Measurements from ENCODE around the gene SNX14.

SNX14 gene

GRCh38 chr6:85551264-85551663, 42.4 kb downstream of the SNX14 start:
- no peaks in the 10 kb centered on the region for H3K4me1 ChIP-seq (ENCODE audit: control insufficient read depth, insufficient read depth, low read length)
- POLR2A ChIA-PET: no interaction called here
- no peaks in the 10 kb centered on the region for H3K9me3 ChIP-seq (ENCODE audit: control insufficient read depth, insufficient read depth, low read depth, low read length)
- no peak overlapping the region for H3K4me3 ChIP-seq (ENCODE audit: low read depth, low read length)
- TF ChIP-seq AEBP2 (tag by site-specific recombination; IDR thresholded peaks at IDR 0.05; ENCODE audit: borderline replicate concordance): no peak
- no peak for TF ChIP-seq KLF9 (tag by site-specific recombination; IDR thresholded peaks at IDR 0.05; ENCODE audit: low read depth)
- no peak for TF ChIP-seq ZNF670 (tag by site-specific recombination; IDR thresholded peaks at IDR 0.05; ENCODE audit: low read depth)
- TF ChIP-seq ZNF571 (tag by site-specific recombination; IDR thresholded peaks at IDR 0.05): no peak
- TF ChIP-seq ZNF629 (tag by site-specific recombination; IDR thresholded peaks at IDR 0.05): no peak
- TF ChIP-seq ZNF600 (tag by site-specific recombination; IDR thresholded peaks at IDR 0.05): no peak
- no peak for TF ChIP-seq HOXA7 (CRISPR knock-in tag; IDR thresholded peaks at IDR 0.05; ENCODE audit: borderline replicate concordance)
- H3K36me3 ChIP-seq (ENCODE audit: control insufficient read depth in 2 of 2, insufficient read depth in 1 of 2, low read length in 2 of 2): peaks cover 9 to 40% of the 10 kb centered on the region in 2 experiments; a peak in 2 of 3 replicates
- CTCF ChIA-PET: interaction anchor here (0.9 to 1.6 kb wide), 2 partner anchors 15 to 126 kb away, joined by 3 to 7 read pairs; no protein-coding TSS in a partner anchor
- H3K27ac ChIP-seq (ENCODE audit: extremely low read depth, low read depth, low read length): no peak overlapping the region

GRCh38 chr6:85547719-85548118, 45.9 kb downstream of the SNX14 start:
- Histone ChIP-seq H3K27ac (ENCODE audit: extremely low read depth, low read depth, low read length) (no peak overlapping the region), H3K36me3 (ENCODE audit: control insufficient read depth in 2 of 2, insufficient read depth in 1 of 2, low read length in 2 of 2) (peaks cover 19 to 27% of the 10 kb centered on the region in 2 experiments), H3K4me1 (ENCODE audit: control insufficient read depth, insufficient read depth, low read length) (no peaks in the 10 kb centered on the region), H3K4me3 (ENCODE audit: low read depth, low read length) (no peak overlapping the region), H3K9me3 (ENCODE audit: control insufficient read depth, insufficient read depth, low read depth, low read length) (no peaks in the 10 kb centered on the region)
- ChIA-PET CTCF (interaction anchor here (0.7 to 1.2 kb wide), 3 partner anchors 12 to 1126 kb away, joined by 3 read pairs; no protein-coding TSS in a partner anchor), POLR2A (no interaction called here)
- no peak for TF ChIP-seq ZNF600 (tag by site-specific recombination; IDR thresholded peaks at IDR 0.05)
- peak; percentile 86 for TF ChIP-seq ZNF146 (tag by site-specific recombination; IDR thresholded peaks at IDR 0.05)

DNA sequence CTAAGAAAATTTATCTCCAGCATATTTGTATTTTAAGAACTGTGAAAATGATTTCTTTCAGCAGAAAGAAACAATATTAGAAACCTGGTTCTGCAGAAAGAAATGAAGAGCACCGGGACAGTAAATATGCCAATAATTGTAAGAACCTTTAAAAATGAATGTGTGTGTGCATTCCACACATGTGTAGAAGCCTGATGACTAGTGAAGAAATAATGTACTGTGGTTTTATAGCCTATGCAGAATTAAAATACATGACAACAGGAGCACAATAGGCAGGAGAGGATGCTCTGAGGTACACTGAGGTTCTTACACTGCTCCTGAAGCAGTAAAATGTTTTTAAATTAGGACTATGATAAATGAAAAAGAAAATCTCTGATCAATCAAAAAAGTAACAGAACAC, 48.9 kb downstream of the SNX14 start:
- TF ChIP-seq SP7 (tag by site-specific recombination; IDR thresholded peaks at IDR 0.05) (no peak), ZNF391 (tag by site-specific recombination; IDR thresholded peaks at IDR 0.05; ENCODE audit: borderline replicate concordance, low read depth) (no peak)
- Histone ChIP-seq H3K27ac (ENCODE audit: extremely low read depth, low read depth, low read length) (no peak overlapping the region), H3K36me3 (ENCODE audit: control insufficient read depth in 2 of 2, insufficient read depth in 1 of 2, low read length in 2 of 2) (peaks cover 19 to 32% of the 10 kb centered on the region in 2 experiments), H3K4me1 (ENCODE audit: control insufficient read depth, insufficient read depth, low read length) (no peaks in the 10 kb centered on the region), H3K4me3 (ENCODE audit: low read depth, low read length) (no peak overlapping the region), H3K9me3 (ENCODE audit: control insufficient read depth, insufficient read depth, low read depth, low read length) (no peaks in the 10 kb centered on the region)
- CTCF ChIA-PET: interaction anchor here (1.1 kb wide), 1 partner anchor 528 kb away, joined by 3 read pairs; no protein-coding TSS in a partner anchor
- POLR2A ChIA-PET: no interaction called here

- peaks cover 14 to 41% of the 10 kb centered on the region in 2 experiments for H3K36me3 ChIP-seq (ENCODE audit: control insufficient read depth in 2 of 2, insufficient read depth in 1 of 2, low read length in 2 of 2)
- CTCF ChIA-PET: interaction anchor here (0.6 to 5.2 kb wide), 38 partner anchors 9 to 499 kb away, joined by 3 to 55 read pairs (median 4); no protein-coding TSS in a partner anchor
- POLR2A ChIA-PET: interaction anchor here (1.2 to 1.5 kb wide), 2 partner anchors 106 to 142 kb away, joined by 5 read pairs; partner anchors contain the start of gene SYNCRIP
- no peak for TF ChIP-seq ZNF132 (tag by site-specific recombination; IDR thresholded peaks at IDR 0.05; ENCODE audit: borderline replicate concordance)
- no peak for TF ChIP-seq HOXD13 (CRISPR knock-in tag; IDR thresholded peaks at IDR 0.05; ENCODE audit: borderline replicate concordance)
- TF ChIP-seq, protein P1, sequence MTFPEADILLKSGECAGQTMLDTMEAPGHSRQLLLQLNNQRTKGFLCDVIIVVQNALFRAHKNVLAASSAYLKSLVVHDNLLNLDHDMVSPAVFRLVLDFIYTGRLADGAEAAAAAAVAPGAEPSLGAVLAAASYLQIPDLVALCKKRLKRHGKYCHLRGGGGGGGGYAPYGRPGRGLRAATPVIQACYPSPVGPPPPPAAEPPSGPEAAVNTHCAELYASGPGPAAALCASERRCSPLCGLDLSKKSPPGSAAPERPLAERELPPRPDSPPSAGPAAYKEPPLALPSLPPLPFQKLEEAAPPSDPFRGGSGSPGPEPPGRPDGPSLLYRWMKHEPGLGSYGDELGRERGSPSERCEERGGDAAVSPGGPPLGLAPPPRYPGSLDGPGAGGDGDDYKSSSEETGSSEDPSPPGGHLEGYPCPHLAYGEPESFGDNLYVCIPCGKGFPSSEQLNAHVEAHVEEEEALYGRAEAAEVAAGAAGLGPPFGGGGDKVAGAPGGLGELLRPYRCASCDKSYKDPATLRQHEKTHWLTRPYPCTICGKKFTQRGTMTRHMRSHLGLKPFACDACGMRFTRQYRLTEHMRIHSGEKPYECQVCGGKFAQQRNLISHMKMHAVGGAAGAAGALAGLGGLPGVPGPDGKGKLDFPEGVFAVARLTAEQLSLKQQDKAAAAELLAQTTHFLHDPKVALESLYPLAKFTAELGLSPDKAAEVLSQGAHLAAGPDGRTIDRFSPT (tag by site-specific recombination; IDR thresholded peaks at IDR 0.05): no peak
- TF ChIP-seq ZNF221 (tag by site-specific recombination; IDR thresholded peaks at IDR 0.05; ENCODE audit: borderline replicate concordance): no peak
- TF ChIP-seq OVOL3 (tag by site-specific recombination; IDR thresholded peaks at IDR 0.05): no peak
- 0 out of 2 replicates have a peak, but pooled peaks have one; percentile 30 for TF ChIP-seq ZNF2 (tag by site-specific recombination; IDR thresholded peaks at IDR 0.05)
- TF ChIP-seq ZNF366 (tag by site-specific recombination; conservative IDR thresholded peaks at IDR 0.05): no peak
- peak; percentile 54 for TF ChIP-seq ZNF654 (tag by site-specific recombination; IDR thresholded peaks at IDR 0.05; ENCODE audit: low read depth)
- TF ChIP-seq FEZF1 (tag by site-specific recombination; IDR thresholded peaks at IDR 0.05): no peak
- no peak for TF ChIP-seq ZNF211 (tag by site-specific recombination; IDR thresholded peaks at IDR 0.05; ENCODE audit: low read depth)
- no peak for TF ChIP-seq ZNF398 (tag by site-specific recombination; IDR thresholded peaks at IDR 0.05)
Measured at GRCh38 chr6:85537055-85537494, 56.6 kb downstream of the SNX14 start.

More at GRCh38 chr6:85537055-85537494, 56.6 kb downstream of the SNX14 start:
- Histone ChIP-seq H3K4me1 (ENCODE audit: control insufficient read depth, insufficient read depth, low read length) (no peaks in the 10 kb centered on the region), H3K9me3 (ENCODE audit: control insufficient read depth, insufficient read depth, low read depth, low read length) (no peaks in the 10 kb centered on the region), H3K27ac (ENCODE audit: extremely low read depth, low read depth, low read length) (no peak overlapping the region), H3K4me3 (ENCODE audit: low read depth, low read length) (no peak overlapping the region)
